Measurements from ENCODE around the gene OXNAD1.
A peak's percentile ranks its signal among the peaks of the same experiment; 100 is the strongest.

OXNAD1 gene

DNA sequence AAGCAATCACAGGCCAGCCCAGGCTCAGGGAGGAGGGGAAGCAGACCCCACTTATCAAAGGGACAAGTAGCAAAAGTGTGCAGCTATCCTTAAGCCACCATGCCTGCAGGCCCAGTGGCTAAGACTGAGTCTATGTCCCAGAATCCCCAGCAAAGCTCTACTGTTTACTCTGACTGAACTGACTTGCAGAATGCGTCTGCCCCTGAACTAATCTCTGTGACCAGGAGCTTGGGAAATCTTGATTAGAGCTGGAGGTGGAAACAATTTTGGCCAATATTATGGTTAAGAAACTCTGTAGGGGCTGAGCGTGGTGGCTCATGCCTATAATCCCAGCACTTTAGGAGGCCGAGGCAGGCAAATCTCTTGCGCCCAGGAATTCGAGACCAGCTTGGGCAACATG lies 22.8 kb upstream of the OXNAD1 start:
- TF ChIP-seq RAD21 (IDR thresholded peaks at IDR 0.05; ENCODE audit: low read depth) = no peak
- no peak for TF ChIP-seq FOXM1 (IDR thresholded peaks at IDR 0.05; ENCODE audit: borderline replicate concordance, low read depth)

DNA sequence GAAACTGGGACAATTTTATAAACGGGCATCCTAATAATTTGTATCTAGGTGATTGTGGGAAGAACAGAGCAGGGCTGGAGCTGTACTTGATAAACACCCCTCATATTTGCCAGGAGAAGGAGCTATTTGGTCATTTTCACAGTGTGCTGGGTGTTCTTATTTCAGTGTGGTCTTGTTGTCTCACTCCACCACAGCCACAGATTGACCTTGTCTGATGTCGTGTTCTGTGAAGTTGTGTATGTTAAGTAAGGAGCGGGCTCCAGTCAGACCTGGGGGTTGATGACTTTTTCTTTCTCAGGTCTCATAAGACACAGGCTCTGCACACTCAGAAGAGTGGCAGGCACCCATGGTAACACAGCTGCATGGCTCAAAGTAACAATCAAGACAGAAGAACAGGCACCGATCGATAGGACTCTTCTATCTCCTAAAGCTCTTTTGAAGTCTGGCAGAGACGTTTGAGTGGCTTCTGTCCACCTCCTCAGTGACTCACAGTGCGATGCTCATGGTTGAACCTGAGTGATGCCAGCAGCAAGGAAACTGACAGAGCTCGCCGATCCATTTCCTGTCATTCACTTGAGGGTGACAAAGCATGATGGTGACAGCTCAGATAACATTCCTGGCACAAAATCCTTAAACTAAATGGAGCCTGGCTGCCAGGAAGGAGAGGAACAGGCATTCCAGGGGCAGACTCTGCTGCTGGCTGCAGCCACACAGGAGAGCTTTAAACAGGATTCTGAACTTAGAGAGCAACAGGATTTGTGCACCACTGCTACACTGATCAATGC lies 21.1 kb upstream of the OXNAD1 start:
- TF ChIP-seq CEBPB (IDR thresholded peaks at IDR 0.05) (no peak), NFIC (IDR thresholded peaks at IDR 0.05) (no peak), EGR1 (IDR thresholded peaks at IDR 0.05) (no peak), TEAD4 (IDR thresholded peaks at IDR 0.05) (no peak), CREB1 (IDR thresholded peaks at IDR 0.05; ENCODE audit: low read depth) (no peak), EP300 (IDR thresholded peaks at IDR 0.05; ENCODE audit: borderline replicate concordance) (no peak), FOXM1 (IDR thresholded peaks at IDR 0.05; ENCODE audit: borderline replicate concordance, low read depth) (no peak), YY1 (IDR thresholded peaks at IDR 0.05; ENCODE audit: low read depth) (no peak), ZBTB7A (IDR thresholded peaks at IDR 0.05; ENCODE audit: low read depth) (no peak), TCF12 (IDR thresholded peaks at IDR 0.05; ENCODE audit: low read depth) (no peak), TAF1 (IDR thresholded peaks at IDR 0.05; ENCODE audit: low read depth) (no peak), RAD21 (IDR thresholded peaks at IDR 0.05; ENCODE audit: low read depth) (no peak)
- TF ChIP-seq, protein P1, sequence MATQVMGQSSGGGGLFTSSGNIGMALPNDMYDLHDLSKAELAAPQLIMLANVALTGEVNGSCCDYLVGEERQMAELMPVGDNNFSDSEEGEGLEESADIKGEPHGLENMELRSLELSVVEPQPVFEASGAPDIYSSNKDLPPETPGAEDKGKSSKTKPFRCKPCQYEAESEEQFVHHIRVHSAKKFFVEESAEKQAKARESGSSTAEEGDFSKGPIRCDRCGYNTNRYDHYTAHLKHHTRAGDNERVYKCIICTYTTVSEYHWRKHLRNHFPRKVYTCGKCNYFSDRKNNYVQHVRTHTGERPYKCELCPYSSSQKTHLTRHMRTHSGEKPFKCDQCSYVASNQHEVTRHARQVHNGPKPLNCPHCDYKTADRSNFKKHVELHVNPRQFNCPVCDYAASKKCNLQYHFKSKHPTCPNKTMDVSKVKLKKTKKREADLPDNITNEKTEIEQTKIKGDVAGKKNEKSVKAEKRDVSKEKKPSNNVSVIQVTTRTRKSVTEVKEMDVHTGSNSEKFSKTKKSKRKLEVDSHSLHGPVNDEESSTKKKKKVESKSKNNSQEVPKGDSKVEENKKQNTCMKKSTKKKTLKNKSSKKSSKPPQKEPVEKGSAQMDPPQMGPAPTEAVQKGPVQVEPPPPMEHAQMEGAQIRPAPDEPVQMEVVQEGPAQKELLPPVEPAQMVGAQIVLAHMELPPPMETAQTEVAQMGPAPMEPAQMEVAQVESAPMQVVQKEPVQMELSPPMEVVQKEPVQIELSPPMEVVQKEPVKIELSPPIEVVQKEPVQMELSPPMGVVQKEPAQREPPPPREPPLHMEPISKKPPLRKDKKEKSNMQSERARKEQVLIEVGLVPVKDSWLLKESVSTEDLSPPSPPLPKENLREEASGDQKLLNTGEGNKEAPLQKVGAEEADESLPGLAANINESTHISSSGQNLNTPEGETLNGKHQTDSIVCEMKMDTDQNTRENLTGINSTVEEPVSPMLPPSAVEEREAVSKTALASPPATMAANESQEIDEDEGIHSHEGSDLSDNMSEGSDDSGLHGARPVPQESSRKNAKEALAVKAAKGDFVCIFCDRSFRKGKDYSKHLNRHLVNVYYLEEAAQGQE (IDR thresholded peaks at IDR 0.05; ENCODE audit: low read depth) = no peak
- TF ChIP-seq, protein P2, sequence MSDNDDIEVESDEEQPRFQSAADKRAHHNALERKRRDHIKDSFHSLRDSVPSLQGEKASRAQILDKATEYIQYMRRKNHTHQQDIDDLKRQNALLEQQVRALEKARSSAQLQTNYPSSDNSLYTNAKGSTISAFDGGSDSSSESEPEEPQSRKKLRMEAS (IDR thresholded peaks at IDR 0.05) = no peak
- TF ChIP-seq, protein P3, sequence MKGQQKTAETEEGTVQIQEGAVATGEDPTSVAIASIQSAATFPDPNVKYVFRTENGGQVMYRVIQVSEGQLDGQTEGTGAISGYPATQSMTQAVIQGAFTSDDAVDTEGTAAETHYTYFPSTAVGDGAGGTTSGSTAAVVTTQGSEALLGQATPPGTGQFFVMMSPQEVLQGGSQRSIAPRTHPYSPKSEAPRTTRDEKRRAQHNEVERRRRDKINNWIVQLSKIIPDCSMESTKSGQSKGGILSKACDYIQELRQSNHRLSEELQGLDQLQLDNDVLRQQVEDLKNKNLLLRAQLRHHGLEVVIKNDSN (IDR thresholded peaks at IDR 0.05) = no peak

DNA sequence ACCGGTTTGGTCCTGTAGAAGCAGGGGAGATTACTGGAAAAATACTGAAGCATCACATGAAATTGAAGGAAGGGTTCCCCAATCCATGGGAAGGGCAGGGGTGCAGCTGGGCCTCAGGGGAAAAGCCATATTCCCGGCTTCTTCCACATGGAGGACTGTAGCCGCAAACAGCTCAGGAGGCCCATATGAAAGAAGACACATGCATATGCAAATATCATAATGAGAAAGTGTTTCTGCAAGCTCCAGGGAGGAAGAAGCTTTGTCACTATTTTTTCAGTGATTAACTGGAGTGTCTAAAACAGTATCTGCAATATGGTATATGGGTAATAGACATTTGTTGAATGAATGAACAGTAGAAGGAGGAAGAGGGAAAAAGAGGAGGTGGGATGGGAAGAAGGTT lies 19.4 kb upstream of the OXNAD1 start:
- TF ChIP-seq TAF1 (IDR thresholded peaks at IDR 0.05; ENCODE audit: low read depth) = no peak
- no peak for TF ChIP-seq NFIC (IDR thresholded peaks at IDR 0.05)
- no peak for TF ChIP-seq TEAD4 (IDR thresholded peaks at IDR 0.05)
- TF ChIP-seq, protein P1 (IDR thresholded peaks at IDR 0.05; ENCODE audit: low read depth) = no peak
- TF ChIP-seq, protein P3 (IDR thresholded peaks at IDR 0.05) = no peak
- no peak for TF ChIP-seq CREB1 (IDR thresholded peaks at IDR 0.05; ENCODE audit: low read depth)
- no peak for TF ChIP-seq EP300 (IDR thresholded peaks at IDR 0.05; ENCODE audit: borderline replicate concordance)
- TF ChIP-seq, protein P2 (IDR thresholded peaks at IDR 0.05) = no peak
- TF ChIP-seq RAD21 (IDR thresholded peaks at IDR 0.05; ENCODE audit: low read depth) = no peak
- no peak for TF ChIP-seq YY1 (IDR thresholded peaks at IDR 0.05; ENCODE audit: low read depth)
- TF ChIP-seq EGR1 (IDR thresholded peaks at IDR 0.05) = no peak

DNA sequence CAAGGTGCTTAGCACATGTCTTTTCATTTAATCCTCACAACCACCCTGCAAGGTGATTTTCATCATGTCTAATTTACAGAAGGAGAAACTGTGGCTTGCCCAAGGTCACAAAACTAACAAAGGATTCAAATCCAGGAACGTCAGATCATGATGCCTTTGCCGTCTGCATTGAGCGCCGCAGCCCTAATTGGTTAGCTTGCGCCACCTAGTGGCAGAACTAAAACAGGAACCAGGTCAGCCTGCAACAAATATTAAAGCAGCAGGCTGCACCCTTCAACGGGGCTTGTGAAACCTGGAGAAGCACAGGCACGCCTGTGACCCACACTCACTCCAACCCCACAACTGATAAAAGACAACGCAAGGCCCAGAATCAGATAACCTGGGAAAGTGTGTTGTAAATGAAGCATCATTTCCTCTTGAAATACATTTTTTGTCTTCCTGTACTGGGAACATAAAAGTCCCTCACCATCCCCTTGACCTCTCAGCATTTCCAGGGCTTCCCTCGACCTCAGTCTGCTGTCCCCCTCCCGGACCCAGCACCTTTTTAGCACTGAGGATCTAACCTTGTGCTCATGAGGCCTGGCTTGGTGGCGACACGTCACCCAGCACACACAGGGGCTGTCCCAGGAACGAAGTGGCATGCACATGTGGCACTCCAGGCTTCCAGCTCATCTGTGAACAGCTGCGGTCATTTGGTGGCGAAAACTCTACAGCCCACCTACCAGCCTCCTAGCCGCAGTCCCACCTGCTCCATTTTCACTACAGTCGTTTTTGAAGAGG lies 17.5 kb upstream of the OXNAD1 start:
- TF ChIP-seq ZBTB7A (IDR thresholded peaks at IDR 0.05; ENCODE audit: low read depth) (no peak), RAD21 (IDR thresholded peaks at IDR 0.05; ENCODE audit: low read depth) (peak; percentile 96)

DNA sequence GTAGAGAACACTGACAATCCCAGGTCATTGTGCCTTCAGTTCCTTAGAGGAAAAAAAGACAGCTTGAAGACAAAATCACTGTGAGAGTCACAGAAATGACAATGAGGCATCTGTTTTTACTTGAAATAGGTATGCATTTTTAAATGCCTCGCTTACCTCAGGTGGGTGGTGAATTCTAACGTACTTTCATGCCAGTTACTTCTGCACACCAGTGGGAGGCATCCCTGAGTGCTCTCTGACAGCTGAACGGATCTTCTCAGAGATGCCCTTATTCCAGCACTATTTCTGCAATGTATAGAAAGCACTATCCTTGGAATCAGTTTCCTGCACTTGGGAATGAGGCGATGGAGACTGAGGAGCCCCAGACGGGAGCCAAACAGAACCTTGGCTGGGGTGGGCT lies 16.5 kb upstream of the OXNAD1 start:
- TF ChIP-seq, protein P1 (IDR thresholded peaks at IDR 0.05; ENCODE audit: low read depth) = no peak
- TF ChIP-seq YY1 (IDR thresholded peaks at IDR 0.05; ENCODE audit: low read depth) = no peak
- TF ChIP-seq NFIC (IDR thresholded peaks at IDR 0.05) = no peak
- TF ChIP-seq, protein P3 (IDR thresholded peaks at IDR 0.05) = no peak
- TF ChIP-seq TAF1 (IDR thresholded peaks at IDR 0.05; ENCODE audit: low read depth) = no peak
- TF ChIP-seq TCF12 (IDR thresholded peaks at IDR 0.05; ENCODE audit: low read depth) = no peak
- TF ChIP-seq RAD21 (IDR thresholded peaks at IDR 0.05; ENCODE audit: low read depth) = no peak
- TF ChIP-seq CEBPB (IDR thresholded peaks at IDR 0.05) = no peak
- TF ChIP-seq, protein P2 (IDR thresholded peaks at IDR 0.05) = no peak
- no peak for TF ChIP-seq EP300 (IDR thresholded peaks at IDR 0.05; ENCODE audit: borderline replicate concordance)
- TF ChIP-seq CREB1 (IDR thresholded peaks at IDR 0.05; ENCODE audit: low read depth) = no peak
- TF ChIP-seq FOXM1 (IDR thresholded peaks at IDR 0.05; ENCODE audit: borderline replicate concordance, low read depth) = no peak
- no peak for TF ChIP-seq EGR1 (IDR thresholded peaks at IDR 0.05)
- no peak for TF ChIP-seq ZBTB7A (IDR thresholded peaks at IDR 0.05; ENCODE audit: low read depth)
- no peak for TF ChIP-seq TEAD4 (IDR thresholded peaks at IDR 0.05)

All from Ishikawa (cell line).